GM23248 (cell line): ENCODE data around the gene KCNG2. TPM values are rescaled to one million over a fixed set of nuclear protein-coding genes. Genes with fewer than 3 reads are reported as not detected.

Experiments
- DNase-seq: peaks from one replicate; pipeline ENCODE4 v3.0.0-alpha.2; 2015
- H2AFZ ChIP-seq: fragments of 200-600 bp; sonication (generic); 2 replicates; pipeline ENCODE4 v1.6.1; 2016; ENCODE audit warnings: antibody characterized with exemption
- H3F3A ChIP-seq: fragments of 200-600 bp; sonication (generic); 2 replicates; pipeline ENCODE4 v1.6.1; 2016; ENCODE audit warnings: mild to moderate bottlenecking, antibody characterized with exemption, mixed run types; ENCODE audit not compliant: insufficient read depth
- H3K27ac ChIP-seq: fragments of 200-600 bp; sonication (generic); 2 replicates; pipeline ENCODE4 v1.5.1; 2016; ENCODE audit warnings: mild to moderate bottlenecking
- H3K27me3 ChIP-seq: fragments of 200-600 bp; sonication (generic); replicated peaks from 2 replicates; pipeline ENCODE4 v1.6.1; 2016; ENCODE audit warnings: mild to moderate bottlenecking; ENCODE audit not compliant: insufficient read depth
- H3K36me3 ChIP-seq: fragments of 200-600 bp; sonication (generic); 2 replicates; pipeline ENCODE4 v1.6.1; 2016; ENCODE audit warnings: low read depth, mild to moderate bottlenecking
- H3K4me1 ChIP-seq: fragments of 200-600 bp; sonication (generic); 2 replicates; pipeline ENCODE4 v1.6.1; 2016; ENCODE audit warnings: mild to moderate bottlenecking; ENCODE audit not compliant: insufficient read depth
- H3K4me2 ChIP-seq: fragments of 200-600 bp; sonication (generic); one replicate; pipeline ENCODE4 v1.6.1; 2016; ENCODE audit warnings: mild to moderate bottlenecking; ENCODE audit not compliant: unreplicated experiment
- H3K4me3 ChIP-seq: fragments of 200-600 bp; sonication (generic); 2 replicates; pipeline ENCODE4 v1.5.1; 2016; ENCODE audit warnings: mild to moderate bottlenecking
- H3K79me2 ChIP-seq: fragments of 200-600 bp; sonication (generic); 2 replicates; pipeline ENCODE4 v1.6.1; 2016; ENCODE audit warnings: mild to moderate bottlenecking; ENCODE audit not compliant: insufficient read depth
- H3K9ac ChIP-seq: fragments of 200-600 bp; sonication (generic); 2 replicates; pipeline ENCODE4 v1.6.1; 2016; ENCODE audit warnings: mild to moderate bottlenecking
- H3K9me2 ChIP-seq: fragments of 200-600 bp; sonication (generic); 2 replicates; pipeline ENCODE4 v1.6.1; 2016; ENCODE audit warnings: mixed run types, mild to moderate bottlenecking, moderate library complexity; ENCODE audit not compliant: insufficient read depth
- H3K9me3 ChIP-seq: fragments of 200-600 bp; sonication (generic); one replicate; pipeline ENCODE4 v1.6.1; 2017; ENCODE audit warnings: low read depth
- H4K20me1 ChIP-seq: fragments of 200-600 bp; sonication (generic); 2 replicates; pipeline ENCODE4 v1.6.0; 2016; ENCODE audit not compliant: insufficient read depth
- EZH2 ChIP-seq: fragments of 200-600 bp; sonication (generic); IDR thresholded peaks from 2 replicates; pipeline ENCODE4 v1.6.1; 2018; ENCODE audit warnings: antibody characterized with exemption, mild to moderate bottlenecking; ENCODE audit not compliant: insufficient read depth, poor library complexity, severe bottlenecking
- EZH2phosphoT487 ChIP-seq: fragments of 200-600 bp; sonication (generic); IDR thresholded peaks from 2 replicates; pipeline ENCODE4 v1.6.1; 2018; ENCODE audit warnings: antibody characterized with exemption, moderate library complexity, mild to moderate bottlenecking, low read depth; ENCODE audit not compliant: insufficient read depth
- WGBS, 2 experiments: methylation state at CpG; one replicate each; pipeline ENCODE4 v1.1.6; 2015 to 2017; ENCODE audit warnings: low lambda C conversion rate in 2 of 2, low coverage in 1 of 2; ENCODE audit errors: missing lambda C conversion rate in 2 of 2; 5-methylcytosine and 5-hydroxymethylcytosine counted together
- in situ Hi-C: fragments of 300-500 bp; cut with MboI; formaldehyde crosslinking; loops from 2 replicates; pipeline ENCODE4 v1.15.0; 2020
- polyA plus RNA-seq: library from polyadenylated mRNA; unstranded; fragments of >200 nt; fragmentation: Nextera tagmentation; extraction: Ambion mirVana; gene quantifications from 2 replicates; pipeline ENCODE4 v1.2.1, GENCODE V29; 2016
- total RNA-seq: library from RNA; depleted of rRNA; stranded (reverse); fragments of >200 nt; shearing (Covaris generic); gene quantifications from 2 replicates; pipeline ENCODE4 v1.2.3, GENCODE V29; 2014; rRNA removed

KCNG2 gene
- total and polyA plus RNA-seq, 2 experiments from 2014 or later, result not detected

- H3K36me3 ChIP-seq, result no peaks in the 10 kb centered on the region
- no peak overlapping the region for H3K27ac ChIP-seq
- H2AFZ ChIP-seq, result no peak overlapping the region
- no peak for DNase-seq
- H3K4me3 ChIP-seq, result no peak overlapping the region
- H3K27me3 ChIP-seq, result no peaks in the 10 kb centered on the region
- WGBS, 2 experiments, result 90 to 97% methylated on average over 14 to 15 of the region's 15 CpGs
- H3K79me2 ChIP-seq, result peaks cover 76% of the 10 kb centered on the region
- no peaks in the 10 kb centered on the region for H3K9me2 ChIP-seq
- in situ Hi-C loops, result no loop called here
- no peaks in the 10 kb centered on the region for H4K20me1 ChIP-seq
- H3K4me2 ChIP-seq, result no peak overlapping the region
- peaks cover 14% of the 10 kb centered on the region for H3K4me1 ChIP-seq
- no peaks in the 10 kb centered on the region for H3F3A ChIP-seq
- H3K9ac ChIP-seq, result no peak overlapping the region
- TF ChIP-seq EZH2phosphoT487, result no peak
- no peak for TF ChIP-seq EZH2
- no peaks in the 10 kb centered on the region for H3K9me3 ChIP-seq
These were observed 150.3 kb downstream of the KCNG2 start for GRCh38 chr18:79947881-79948610.

GRCh38 chr18:79948719-79949411, 151.1 kb downstream of the KCNG2 start:
- H2AFZ ChIP-seq, result no peak overlapping the region
- H3K9me2 ChIP-seq, result no peaks in the 10 kb centered on the region
- H3K4me1 ChIP-seq, result peaks cover 14% of the 10 kb centered on the region
- WGBS, 2 experiments, result 91 to 92% methylated on average over 23 of the region's 23 CpGs
- H3K4me3 ChIP-seq, result no peak overlapping the region
- no peaks in the 10 kb centered on the region for H3K36me3 ChIP-seq
- H3K9me3 ChIP-seq, result no peaks in the 10 kb centered on the region
- H3K79me2 ChIP-seq, result peaks cover 68% of the 10 kb centered on the region
- in situ Hi-C loops, result no loop called here
- H3K27me3 ChIP-seq, result no peaks in the 10 kb centered on the region
- H4K20me1 ChIP-seq, result no peaks in the 10 kb centered on the region
- H3F3A ChIP-seq, result no peaks in the 10 kb centered on the region
- TF ChIP-seq EZH2, result no peak
- TF ChIP-seq EZH2phosphoT487, result no peak
- DNase-seq, result no peak
- H3K4me2 ChIP-seq, result no peak overlapping the region
- H3K9ac ChIP-seq, result no peak overlapping the region
- H3K27ac ChIP-seq, result no peak overlapping the region

Other genes starting within 250 kb of the KCNG2 start
- gene CTDP1, start 118.1 kb upstream of the KCNG2 start, total RNA-seq, result 21.1 and 26.0 TPM in 2 replicates
- gene CTDP1, start 118.1 kb upstream of the KCNG2 start, polyA plus RNA-seq, result 6.7 and 7.6 TPM in 2 replicates
- gene SLC66A2, start 153.7 kb downstream of the KCNG2 start, total RNA-seq, result 67.0 and 85.5 TPM in 2 replicates
- gene SLC66A2, start 153.7 kb downstream of the KCNG2 start, polyA plus RNA-seq, result 33.1 and 33.5 TPM in 2 replicates
- gene HSBP1L1, start 166.7 kb downstream of the KCNG2 start, total RNA-seq, result 6.8 and 17.8 TPM in 2 replicates
- gene HSBP1L1, start 166.7 kb downstream of the KCNG2 start, polyA plus RNA-seq, result 27.0 and 28.7 TPM in 2 replicates
- gene TXNL4A, start 190.6 kb downstream of the KCNG2 start, total RNA-seq, result 17.4 and 28.5 TPM in 2 replicates
- 192 and 195 TPM in 2 replicates for gene TXNL4A, start 190.6 kb downstream of the KCNG2 start, polyA plus RNA-seq
- 23.4 and 28.2 TPM in 2 replicates for gene RBFA, start 236.5 kb downstream of the KCNG2 start, total RNA-seq
- gene RBFA, start 236.5 kb downstream of the KCNG2 start, polyA plus RNA-seq, result 27.9 and 29.2 TPM in 2 replicates